ENCODE data around the gene NELFA.

Gene NELFA

DNA sequence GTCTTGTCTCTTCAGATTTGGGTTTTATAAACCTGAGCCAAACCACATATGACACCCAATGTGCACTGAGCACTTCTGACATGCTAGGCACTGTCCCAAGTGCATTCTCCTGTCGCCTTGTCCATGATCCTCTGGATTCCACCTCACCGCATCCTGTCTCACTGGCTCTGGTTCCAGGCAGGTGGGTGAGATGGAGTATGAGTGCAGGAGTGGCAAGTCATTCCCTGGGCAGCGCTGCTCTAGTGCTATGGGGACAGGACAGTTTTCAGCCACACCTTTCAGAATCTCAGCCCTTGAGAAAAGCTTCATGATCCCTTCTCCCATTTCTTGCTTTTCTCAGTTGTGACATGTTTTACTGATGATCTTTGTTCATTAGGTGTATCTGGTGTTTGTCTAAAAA, 71.2 kb downstream of the NELFA start:
- ChIA-PET POLR2A (no interaction called here), CTCF (no interaction called here)
- TF ChIP-seq, protein P1, sequence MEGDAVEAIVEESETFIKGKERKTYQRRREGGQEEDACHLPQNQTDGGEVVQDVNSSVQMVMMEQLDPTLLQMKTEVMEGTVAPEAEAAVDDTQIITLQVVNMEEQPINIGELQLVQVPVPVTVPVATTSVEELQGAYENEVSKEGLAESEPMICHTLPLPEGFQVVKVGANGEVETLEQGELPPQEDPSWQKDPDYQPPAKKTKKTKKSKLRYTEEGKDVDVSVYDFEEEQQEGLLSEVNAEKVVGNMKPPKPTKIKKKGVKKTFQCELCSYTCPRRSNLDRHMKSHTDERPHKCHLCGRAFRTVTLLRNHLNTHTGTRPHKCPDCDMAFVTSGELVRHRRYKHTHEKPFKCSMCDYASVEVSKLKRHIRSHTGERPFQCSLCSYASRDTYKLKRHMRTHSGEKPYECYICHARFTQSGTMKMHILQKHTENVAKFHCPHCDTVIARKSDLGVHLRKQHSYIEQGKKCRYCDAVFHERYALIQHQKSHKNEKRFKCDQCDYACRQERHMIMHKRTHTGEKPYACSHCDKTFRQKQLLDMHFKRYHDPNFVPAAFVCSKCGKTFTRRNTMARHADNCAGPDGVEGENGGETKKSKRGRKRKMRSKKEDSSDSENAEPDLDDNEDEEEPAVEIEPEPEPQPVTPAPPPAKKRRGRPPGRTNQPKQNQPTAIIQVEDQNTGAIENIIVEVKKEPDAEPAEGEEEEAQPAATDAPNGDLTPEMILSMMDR (IDR thresholded peaks at IDR 0.05; ENCODE audit: insufficient read depth, low read length, missing control alignments), result no peak
- H3K4me3 ChIP-seq (ENCODE audit: low read depth, low read length), result no peak overlapping the region
- DNase-seq (ENCODE audit: low read depth, low spot score), result no peak

DNA sequence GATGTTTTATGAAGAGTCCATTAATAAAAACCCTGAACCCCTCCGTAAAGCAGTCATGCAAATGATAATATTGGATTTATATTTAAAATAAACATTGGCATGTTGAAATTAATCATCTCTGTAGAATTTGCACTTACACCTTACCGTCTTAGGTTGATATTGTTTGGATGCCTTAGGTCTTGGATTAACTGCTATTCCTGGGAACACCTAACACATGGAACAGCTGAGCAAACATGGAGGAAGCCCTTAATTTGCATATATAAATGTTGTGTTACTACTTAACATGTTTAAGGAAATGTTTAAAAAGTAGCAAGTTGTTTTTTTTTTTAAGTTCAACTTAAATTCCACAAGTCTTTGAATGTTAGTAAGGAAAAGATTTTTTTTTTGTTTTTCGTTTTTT, 75.1 kb downstream of the NELFA start:
- DNase-seq (ENCODE audit: low read depth, low spot score), result no peak
- ChIA-PET POLR2A (no interaction called here), CTCF (interaction anchor here (1.5 kb wide), 1 partner anchor 34 kb away, joined by 5 read pairs; no protein-coding TSS in a partner anchor)
- TF ChIP-seq, protein P1 (IDR thresholded peaks at IDR 0.05; ENCODE audit: insufficient read depth, low read length, missing control alignments), result no peak
- H3K4me3 ChIP-seq (ENCODE audit: low read depth, low read length), result no peak overlapping the region

DNA sequence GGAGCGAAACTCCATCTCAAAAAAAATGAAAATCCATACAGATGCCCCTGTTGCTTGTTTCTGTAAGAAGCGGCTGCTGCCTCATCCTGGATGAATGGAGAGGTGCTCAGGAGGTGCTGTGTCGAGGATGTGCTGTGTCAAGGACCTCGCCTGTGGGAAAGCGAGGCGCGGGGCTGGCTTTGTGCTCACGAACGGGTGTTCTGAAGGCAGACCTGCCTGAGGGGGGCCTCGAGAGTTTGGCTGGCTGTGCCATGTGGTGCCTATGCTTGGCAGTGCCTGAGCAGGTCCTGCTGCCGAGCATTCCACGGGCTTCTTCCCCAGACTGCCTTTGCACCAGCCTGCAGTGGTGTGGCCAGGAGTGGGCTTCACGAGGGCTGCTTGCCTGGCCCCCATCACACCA, 76.0 kb downstream of the NELFA start:
- no peak overlapping the region for H3K4me3 ChIP-seq (ENCODE audit: low read depth, low read length)
- ChIA-PET CTCF (no interaction called here), POLR2A (no interaction called here)
- DNase-seq (ENCODE audit: low read depth, low spot score), result no peak
- TF ChIP-seq, protein P1 (IDR thresholded peaks at IDR 0.05; ENCODE audit: insufficient read depth, low read length, missing control alignments), result no peak
